Ascending aorta (tissue), 2 donors: ENCODE measurements around the gene HIGD1B. TPM values are rescaled to one million over a fixed set of nuclear protein-coding genes. Genes with fewer than 3 reads are reported as not detected.
A peak's percentile ranks its signal among the peaks of the same experiment; 100 is the strongest.

Experiments used
- DNase-seq, 2 donors: peaks; one replicate each; pipeline ENCODE4 v3.0.0-alpha.2; 2019; ENCODE audit warnings: low spot score in 2 of 2
- H3K27ac ChIP-seq, 2 donors: fragments of 200-600 bp; sonication (generic); one replicate each; pipeline ENCODE4 v1.5.1; 2016 to 2017; ENCODE audit warnings: mild to moderate bottlenecking in 1 of 2
- H3K27me3 ChIP-seq: fragments of 200-600 bp; sonication (generic); one replicate; pipeline ENCODE4 v1.5.1; 2017
- H3K36me3 ChIP-seq, 2 donors: fragments of 200-600 bp; sonication (generic); one replicate each; pipeline ENCODE4 v1.5.1; 2016
- H3K4me1 ChIP-seq, 2 donors: fragments of 200-600 bp; sonication (generic); one replicate each; pipeline ENCODE4 v1.5.1; 2016 to 2017; ENCODE audit warnings: mild to moderate bottlenecking in 1 of 2
- H3K4me3 ChIP-seq, 2 donors: fragments of 200-600 bp; sonication (generic); one replicate each; pipeline ENCODE4 v1.5.1; 2016 to 2017; ENCODE audit warnings: mild to moderate bottlenecking in 1 of 2
- H3K9me3 ChIP-seq, 2 donors: fragments of 200-600 bp; sonication (generic); one replicate each; pipeline ENCODE4 v1.5.1; 2016
- CTCF ChIP-seq, 3 experiments: fragments of 200-600 bp in 2 of 3; fragments of 450-650 bp in 1 of 3; sonication (generic) in 2 of 3; IDR thresholded peaks; one replicate each; pipeline ENCODE4 v1.5.1; 2016 to 2019; ENCODE audit warnings: antibody characterized with exemption in 3 of 3, mild to moderate bottlenecking in 1 of 3, moderate library complexity in 1 of 3
- intact Hi-C: fragments of 100-400 bp; cut with DNase I; formaldehyde crosslinking; loops from one replicate; pipeline ENCODE4 v1.15.1; 2023
- total RNA-seq: library from RNA; depleted of rRNA; stranded (reverse); fragments of >200 nt; gene quantifications from one replicate; pipeline ENCODE4 v1.1.0, GENCODE V29; 2016

Gene HIGD1B
- total RNA-seq, 1 donor from 2014 or later, result not detected

- Histone ChIP-seq H3K27ac (peak overlapping the region in 1 of 2 donors; percentile 96), H3K27me3 (no peaks in the 10 kb centered on the region), H3K9me3 (no peaks in the 10 kb centered on the region), H3K36me3 (peaks cover 6 to 10% of the 10 kb centered on the region in 2 donors), H3K4me1 (peaks cover 0 to 15% of the 10 kb centered on the region in 2 donors), H3K4me3 (peak overlapping the region; percentile 75 to 76)
- intact Hi-C loops, result loop anchor here (1.0 kb wide), 1 partner anchor 123 kb away; no protein-coding TSS in a partner anchor
- no peak for DNase-seq
- no peak for TF ChIP-seq CTCF (IDR thresholded peaks at IDR 0.05)
Observed at GRCh38 chr17:44898768-44899073, 51.0 kb downstream of the HIGD1B start.

GRCh38 chr17:44899074-44899782 is 51.5 kb downstream of the HIGD1B start, which contains the start of gene EFTUD2:
EFTUD2 (minus strand) TSS chr17:44899445; CDS start chr17:44894521, 4,924 bp downstream.
- Histone ChIP-seq H3K9me3 (no peaks in the 10 kb centered on the region), H3K27ac (peak within 1 kb of the TSS; percentile 89 to 96), H3K27me3 (no peaks in the 10 kb centered on the region), H3K36me3 (peaks cover under 1 to 5% of the 10 kb centered on the region in 2 donors), H3K4me3 (peak within 1 kb of the TSS; percentile 75 to 76), H3K4me1 (peaks cover 0 to 15% of the 10 kb centered on the region in 2 donors)
- TF ChIP-seq CTCF (IDR thresholded peaks at IDR 0.05), result no peak
- DNase-seq, result peak; percentile 57 to 94
- intact Hi-C loops, result loop anchor here (1.0 kb wide), 1 partner anchor 124 kb away; no protein-coding TSS in a partner anchor

Other genes starting within 250 kb of the HIGD1B start
- not detected for gene MEIOC, start 191.4 kb upstream of the HIGD1B start, total RNA-seq
- 2.6 TPM for gene CCDC43, start 158.1 kb upstream of the HIGD1B start, total RNA-seq
- 9.7 TPM for gene DBF4B, start 139.2 kb upstream of the HIGD1B start, total RNA-seq
- gene ADAM11, start 88.9 kb upstream of the HIGD1B start, total RNA-seq, result not detected
- gene GJC1, start 17.6 kb upstream of the HIGD1B start, total RNA-seq, result 9.9 TPM
- 126 TPM for gene EFTUD2, start 51.6 kb downstream of the HIGD1B start, total RNA-seq
- gene GFAP, start 67.6 kb downstream of the HIGD1B start, total RNA-seq, result 1.7 TPM
- not detected for gene KIF18B, start 99.9 kb downstream of the HIGD1B start, total RNA-seq
- gene C1QL1, start 120.4 kb downstream of the HIGD1B start, total RNA-seq, result not detected
- 5.0 TPM for gene DCAKD, start 203.7 kb downstream of the HIGD1B start, total RNA-seq
- gene NMT1, start 213.4 kb downstream of the HIGD1B start, total RNA-seq, result 89.7 TPM